Chondrocyte (in vitro differentiated cells): Measurements from ENCODE around the gene NAPEPLD. TPM values are rescaled to one million over a fixed set of nuclear protein-coding genes. Genes with fewer than 3 reads are reported as not detected.
A peak's percentile ranks its signal among the peaks of the same experiment; 100 is the strongest.
"Not testable (repeated sequence)": the region's sequence is repeated elsewhere in the genome, so short reads cannot be mapped to it uniquely, and the experiment has no call there.

ENCODE experiments used
- DNase-seq: peaks from one replicate; pipeline ENCODE4 v3.0.0; 2021; ENCODE audit warnings: mixed read lengths, low spot score
- H3K27ac Mint-ChIP-seq: one replicate; pipeline ENCODE4 v1.8.0; 2021; ENCODE audit warnings: mild to moderate bottlenecking, moderate library complexity, mixed read lengths; ENCODE audit not compliant: unreplicated experiment
- H3K27me3 Mint-ChIP-seq: 2 replicates; pipeline ENCODE4 v1.8.0; 2021; ENCODE audit warnings: low read depth, mixed read lengths
- H3K36me3 Mint-ChIP-seq: 2 replicates; pipeline ENCODE4 v1.8.0; 2021; ENCODE audit warnings: low read depth, mixed read lengths
- H3K4me1 Mint-ChIP-seq: 2 replicates; pipeline ENCODE4 v1.8.0; 2021; ENCODE audit warnings: low read depth, mild to moderate bottlenecking, mixed read lengths
- H3K4me3 Mint-ChIP-seq: one replicate; pipeline ENCODE4 v1.8.0; 2021; ENCODE audit warnings: mild to moderate bottlenecking, moderate library complexity, mixed read lengths; ENCODE audit not compliant: unreplicated experiment
- H3K9me3 Mint-ChIP-seq: 2 replicates; pipeline ENCODE4 v1.8.0; 2021; ENCODE audit warnings: low read depth, mixed read lengths
- total RNA-seq: library from RNA; stranded (reverse); gene quantifications from 3 replicates; pipeline ENCODE4 v1.2.1, GENCODE V29; 2021
- TF ChIP-seq, protein P1 (sequence below): fragments of 200-600 bp; sonication (generic); IDR thresholded peaks from 2 replicates; pipeline ENCODE4 v1.5.0; 2021; ENCODE audit warnings: antibody characterized with exemption, mild to moderate bottlenecking, moderate library complexity

NAPEPLD gene
- total RNA-seq, 1 donor from 2014 or later, result 9.7 TPM

DNA sequence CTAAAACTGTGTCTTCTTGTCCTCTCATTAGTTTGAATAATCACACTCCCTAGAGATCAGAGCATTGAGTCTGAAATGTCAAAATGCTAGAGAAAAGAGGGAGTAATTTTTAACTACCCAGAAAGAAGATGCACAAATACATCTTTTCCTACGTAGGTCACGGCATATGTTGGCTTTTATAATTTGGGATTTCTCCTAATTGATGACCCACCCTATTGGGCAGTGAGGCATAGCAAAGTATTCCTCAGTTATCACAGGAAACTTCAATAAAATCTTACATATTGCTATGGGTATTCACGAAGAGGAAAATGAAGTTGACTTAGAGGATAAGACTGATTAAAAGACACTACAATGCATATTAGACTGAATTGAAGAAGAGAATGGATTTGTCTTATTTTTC lies 48.6 kb downstream of the NAPEPLD start:
- H3K27me3 Mint-ChIP-seq, result no peaks in the 10 kb centered on the region
- TF ChIP-seq, protein P1, sequence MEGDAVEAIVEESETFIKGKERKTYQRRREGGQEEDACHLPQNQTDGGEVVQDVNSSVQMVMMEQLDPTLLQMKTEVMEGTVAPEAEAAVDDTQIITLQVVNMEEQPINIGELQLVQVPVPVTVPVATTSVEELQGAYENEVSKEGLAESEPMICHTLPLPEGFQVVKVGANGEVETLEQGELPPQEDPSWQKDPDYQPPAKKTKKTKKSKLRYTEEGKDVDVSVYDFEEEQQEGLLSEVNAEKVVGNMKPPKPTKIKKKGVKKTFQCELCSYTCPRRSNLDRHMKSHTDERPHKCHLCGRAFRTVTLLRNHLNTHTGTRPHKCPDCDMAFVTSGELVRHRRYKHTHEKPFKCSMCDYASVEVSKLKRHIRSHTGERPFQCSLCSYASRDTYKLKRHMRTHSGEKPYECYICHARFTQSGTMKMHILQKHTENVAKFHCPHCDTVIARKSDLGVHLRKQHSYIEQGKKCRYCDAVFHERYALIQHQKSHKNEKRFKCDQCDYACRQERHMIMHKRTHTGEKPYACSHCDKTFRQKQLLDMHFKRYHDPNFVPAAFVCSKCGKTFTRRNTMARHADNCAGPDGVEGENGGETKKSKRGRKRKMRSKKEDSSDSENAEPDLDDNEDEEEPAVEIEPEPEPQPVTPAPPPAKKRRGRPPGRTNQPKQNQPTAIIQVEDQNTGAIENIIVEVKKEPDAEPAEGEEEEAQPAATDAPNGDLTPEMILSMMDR, result no peak

DNA sequence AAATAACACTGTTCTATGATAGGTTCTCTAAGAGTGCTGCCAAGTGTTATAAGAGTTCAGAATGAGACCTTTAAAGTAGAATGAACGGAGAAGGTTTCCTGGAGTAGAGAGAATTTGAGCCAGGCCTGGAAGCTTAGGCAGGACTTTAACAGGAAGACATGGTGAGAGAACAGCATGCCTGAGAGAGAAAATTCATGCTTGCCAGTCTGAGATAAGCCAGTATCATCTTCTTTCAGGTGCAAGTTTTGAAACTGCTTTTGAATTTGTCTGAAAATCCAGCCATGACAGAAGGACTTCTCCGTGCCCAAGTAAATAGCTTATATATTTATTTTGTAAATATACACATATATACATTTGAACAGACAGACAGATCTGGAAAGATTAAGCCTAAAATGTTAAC lies 51.9 kb downstream of the NAPEPLD start:
- Mint-ChIP-seq H3K9me3 (no peaks in the 10 kb centered on the region), H3K27me3 (no peaks in the 10 kb centered on the region), H3K4me1 (peaks cover 3% of the 10 kb centered on the region), H3K4me3 (no peak overlapping the region), H3K27ac (no peak overlapping the region), H3K36me3 (peaks cover 6% of the 10 kb centered on the region)
- DNase-seq, result no peak
- TF ChIP-seq, protein P1, result no peak

More for the DNA sequence above, 48.6 kb downstream of the NAPEPLD start:
- no peak for DNase-seq
- H3K4me1 Mint-ChIP-seq, result no peaks in the 10 kb centered on the region
- H3K36me3 Mint-ChIP-seq, result peaks cover 8% of the 10 kb centered on the region
- H3K4me3 Mint-ChIP-seq, result no peak overlapping the region
- no peaks in the 10 kb centered on the region for H3K9me3 Mint-ChIP-seq
- H3K27ac Mint-ChIP-seq, result no peak overlapping the region

DNA sequence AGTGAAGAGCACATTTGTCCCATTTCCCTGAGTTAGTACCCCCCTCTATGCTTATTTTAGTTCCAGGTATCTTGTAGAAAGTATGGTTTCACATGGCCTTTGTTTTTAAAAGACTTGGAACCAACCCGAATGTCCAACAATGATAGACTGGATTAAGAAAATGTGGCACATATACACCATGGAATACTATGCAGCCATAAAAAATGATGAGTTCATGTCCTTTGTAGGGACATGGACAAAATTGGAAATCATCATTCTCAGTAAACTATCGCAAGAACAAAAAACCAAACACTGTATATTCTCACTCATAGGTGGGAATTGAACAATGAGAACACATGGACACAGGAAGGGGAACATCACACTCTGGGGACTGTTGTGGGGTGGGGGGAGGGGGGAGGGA lies 53.3 kb downstream of the NAPEPLD start:
- not testable (repeated sequence) for H3K4me3 Mint-ChIP-seq, H3K9me3 Mint-ChIP-seq, H3K36me3 Mint-ChIP-seq, H3K27me3 Mint-ChIP-seq, H3K27ac Mint-ChIP-seq, H3K4me1 Mint-ChIP-seq, DNase-seq

DNA sequence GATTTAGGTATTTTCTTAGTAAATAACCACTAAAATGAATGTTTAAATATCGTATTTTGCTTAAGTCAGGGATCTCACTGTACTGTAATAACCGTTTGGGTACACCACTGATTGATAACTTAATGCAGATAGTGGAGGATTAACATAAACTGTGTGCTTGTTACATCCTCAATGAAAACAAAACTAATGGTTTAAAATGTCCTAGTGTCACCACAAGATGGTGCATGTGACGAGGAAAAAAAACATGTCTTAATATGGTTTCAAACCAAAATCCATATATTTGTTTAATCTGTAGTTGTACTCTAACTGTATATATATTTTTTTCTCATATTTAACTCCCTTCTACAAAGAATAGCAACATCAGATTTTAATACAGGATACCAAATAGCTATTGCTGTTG lies 54.8 kb downstream of the NAPEPLD start:
- H3K4me1 Mint-ChIP-seq, result peaks cover 3% of the 10 kb centered on the region
- no peak overlapping the region for H3K27ac Mint-ChIP-seq
- peaks cover 9% of the 10 kb centered on the region for H3K36me3 Mint-ChIP-seq
- no peaks in the 10 kb centered on the region for H3K27me3 Mint-ChIP-seq
- H3K9me3 Mint-ChIP-seq, result no peaks in the 10 kb centered on the region
- TF ChIP-seq, protein P1, result peak; percentile 67
- no peak for DNase-seq
- H3K4me3 Mint-ChIP-seq, result no peak overlapping the region

DNA sequence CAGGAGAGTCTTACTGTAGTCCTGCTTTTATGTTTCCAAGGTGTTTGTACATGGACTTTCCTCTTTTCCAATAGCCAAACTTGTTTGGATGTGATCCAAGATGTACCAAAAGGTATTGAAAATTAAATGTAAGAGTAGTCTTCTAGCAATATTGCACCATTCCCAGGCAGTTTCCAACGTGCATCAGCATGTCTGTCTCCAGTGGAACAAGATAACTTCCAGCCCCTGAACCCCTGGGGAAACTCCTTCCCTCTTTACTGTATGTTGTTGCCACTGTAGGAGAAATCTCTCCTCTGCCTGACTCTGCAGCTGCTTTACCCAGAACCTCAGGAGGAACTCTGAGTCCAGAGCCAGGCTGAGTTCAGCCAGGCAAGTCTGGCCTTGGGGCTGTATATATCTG lies 55.5 kb downstream of the NAPEPLD start:
- no peaks in the 10 kb centered on the region for H3K27me3 Mint-ChIP-seq

DNA sequence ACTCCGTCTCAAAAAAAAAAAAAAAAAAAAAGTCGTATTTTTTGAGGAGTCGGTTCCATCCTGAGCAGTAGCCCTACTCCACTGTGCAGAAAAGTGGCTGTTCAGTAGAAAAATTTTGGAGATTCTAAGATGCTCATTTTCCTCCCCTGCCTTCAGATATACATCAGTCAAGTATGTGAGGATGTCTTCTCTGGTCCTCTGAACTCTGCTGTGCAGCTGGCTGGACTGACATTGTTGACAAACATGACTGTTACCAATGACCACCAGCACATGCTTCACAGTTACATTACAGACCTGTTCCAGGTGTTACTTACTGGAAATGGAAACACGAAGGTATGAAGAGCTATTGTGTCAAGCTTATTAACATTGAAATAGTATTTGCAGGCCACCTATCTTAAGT lies 56.6 kb downstream of the NAPEPLD start:
- H3K4me3 Mint-ChIP-seq, H3K4me1 Mint-ChIP-seq: not testable (repeated sequence)
- peaks cover 14% of the 10 kb centered on the region for H3K36me3 Mint-ChIP-seq

More for the DNA sequence above, 55.5 kb downstream of the NAPEPLD start:
- TF ChIP-seq, protein P1, result no peak
- DNase-seq, result no peak
- Mint-ChIP-seq H3K9me3 (no peaks in the 10 kb centered on the region), H3K4me3 (no peak overlapping the region), H3K4me1 (peaks cover 3% of the 10 kb centered on the region), H3K36me3 (peaks cover 12% of the 10 kb centered on the region), H3K27ac (no peak overlapping the region)

More for the DNA sequence above, 56.6 kb downstream of the NAPEPLD start:
- not testable (repeated sequence) for H3K9me3 Mint-ChIP-seq, H3K27me3 Mint-ChIP-seq, H3K27ac Mint-ChIP-seq, DNase-seq
